ENCODE results near the gene PLCD3. TPM values are rescaled to one million over a fixed set of nuclear protein-coding genes. Genes with fewer than 3 reads are reported as not detected.
A peak's percentile ranks its signal among the peaks of the same experiment; 100 is the strongest.

PLCD3 gene
- total and polyA plus RNA-seq, 2 of the 13 experiments (the other 11 are each of a cell fraction or from before 2014, with no cell fraction given) = 11.3 to 39.1 TPM

- TF ChIP-seq HNF1A (IDR thresholded peaks at IDR 0.05; ENCODE audit: low read depth) (no peak), HNF1A (CRISPR knock-in tag; IDR thresholded peaks at IDR 0.05; ENCODE audit: borderline replicate concordance) (no peak), SP1 (IDR thresholded peaks at IDR 0.05) (no peak), SP1 (CRISPR knock-in tag; IDR thresholded peaks at IDR 0.05) (no peak), ATF7 (IDR thresholded peaks at IDR 0.05) (no peak), ATF7 (CRISPR knock-in tag; IDR thresholded peaks at IDR 0.05) (no peak), NFYC (CRISPR knock-in tag; IDR thresholded peaks at IDR 0.05) (no peak)
These were observed 14.7 kb upstream of the PLCD3 start (continued) for GRCh38 chr17:45146890-45147580.

- ChIA-PET POLR2A (interaction anchor here (0.8 to 19.8 kb wide), 3 partner anchors 11 to 51 kb away, joined by 3 to 2487 read pairs (median 8); partner anchors contain the start of genes ACBD4 and HEXIM2), CTCF (ENCODE audit: low intra/inter-chr PET ratio, low total read pairs) (interaction anchor here (7.0 to 8.5 kb wide), 2 partner anchors 11 to 50 kb away, joined by 60 to 130 read pairs; partner anchors contain the start of gene ACBD4)
- ATAC-seq = no peak
- Histone ChIP-seq H3K36me3 (replicated peaks in 1 of 2; ENCODE audit: control insufficient read depth in 1 of 2, insufficient read depth in 2 of 2, low read length in 2 of 2) (no peaks in the 10 kb centered on the region; a peak in 1 of 5 replicates), H3K27me3 (ENCODE audit: control insufficient read depth in 1 of 2, insufficient read depth in 2 of 2, low read length in 2 of 2) (no peaks in the 10 kb centered on the region; a peak in 2 of 5 replicates), H3K9me3 (ENCODE audit: low read length) (no peaks in the 10 kb centered on the region), H3K9ac (ENCODE audit: insufficient read depth, low read depth, low read length) (peak overlapping the region; percentile 94), H3K4me1 (ENCODE audit: insufficient read depth, low read length) (peaks cover 20% of the 10 kb centered on the region), H4K20me1 (ENCODE audit: insufficient read depth, low read length) (peaks cover 32% of the 10 kb centered on the region), H3K27ac (ENCODE audit: extremely low read length, insufficient read depth, low read length) (peak overlapping the region; percentile 97), H3K79me2 (ENCODE audit: insufficient read depth, low read length) (peaks cover 31% of the 10 kb centered on the region), H3K4me3 (replicated peaks in 1 of 3; ENCODE audit: insufficient read depth in 1 of 3, low read depth in 2 of 3, low read length in 3 of 3) (peak overlapping the region in 2 of 3 experiments; percentile 81 to 88; a peak in 4 of 6 replicates), H2AFZ (ENCODE audit: low read length) (no peak overlapping the region), H3K4me2 (ENCODE audit: low read depth, low read length) (peak overlapping the region; percentile 96)
- FAIRE-seq = peak; percentile 23
- intact Hi-C loops (cut with micrococcal nuclease; ENCODE audit: unreplicated experiment) = no loop called here
- 93% methylated on average over 4 of the region's 4 CpGs for WGBS (ENCODE audit: low lambda C conversion rate)
- no peak for DNase-seq (ENCODE audit: low spot score)
- BruUV-seq (replicated peaks) = no TSS peak
- in situ Hi-C loops (cut with HindIII; ENCODE audit: extremely low pct_ligation_motif_present, low pct_unique_long_range_greater_than_20kb) = loop anchor here (5.0 kb wide), 2 partner anchors 51 to 101 kb away; no protein-coding TSS in a partner anchor
- TF ChIP-seq ZNF761 (CRISPR knock-in tag; conservative IDR thresholded peaks at IDR 0.05) (no peak; the same call in 1 of the 2 replicates), ZNF256 (CRISPR knock-in tag; conservative IDR thresholded peaks at IDR 0.05) (no peak), IKZF5 (CRISPR knock-in tag; IDR thresholded peaks at IDR 0.05) (no peak), ZNF607 (CRISPR knock-in tag; IDR thresholded peaks at IDR 0.05; ENCODE audit: borderline replicate concordance) (peak; percentile 2; the same call in 1 of the 2 replicates), REXO4 (CRISPR knock-in tag; IDR thresholded peaks at IDR 0.05; ENCODE audit: borderline replicate concordance) (0 out of 2 replicates have a peak, but pooled peaks have one; percentile 35), ZNF234 (CRISPR knock-in tag; conservative IDR thresholded peaks at IDR 0.05) (no peak), EEA1 (CRISPR knock-in tag; IDR thresholded peaks at IDR 0.05; ENCODE audit: borderline replicate concordance) (no peak), PLRG1 (conservative IDR thresholded peaks at IDR 0.05) (no peak), TOPORS (CRISPR knock-in tag; IDR thresholded peaks at IDR 0.05) (peak; percentile 66), SOX6 (IDR thresholded peaks at IDR 0.05) (no peak), SOX6 (CRISPR knock-in tag; IDR thresholded peaks at IDR 0.05) (no peak)
These were observed 14.2 kb upstream of the PLCD3 start for GRCh38 chr17:45146592-45146889.
